Measurements from ENCODE around the gene TFDP1. TPM values are rescaled to one million over a fixed set of nuclear protein-coding genes. Genes with fewer than 3 reads are reported as not detected.

Gene TFDP1
- total and polyA plus RNA-seq, 2 experiments from 2014 or later: 74.8 to 122 TPM

- H3K4me1 ChIP-seq (ENCODE audit: insufficient read depth): no peaks in the 10 kb centered on the region
- no peak overlapping the region for H3K9ac ChIP-seq
- H3K36me3 ChIP-seq (ENCODE audit: low read depth): no peaks in the 10 kb centered on the region
- H3K27ac ChIP-seq: no peak overlapping the region
- TF ChIP-seq EZH2phosphoT487 (IDR thresholded peaks at IDR 0.05; ENCODE audit: insufficient read depth, low read depth): no peak
- no peak for TF ChIP-seq EZH2 (IDR thresholded peaks at IDR 0.05; ENCODE audit: insufficient read depth, poor library complexity, severe bottlenecking)
- no peaks in the 10 kb centered on the region for H3K79me2 ChIP-seq (ENCODE audit: insufficient read depth)
- WGBS, 2 experiments (ENCODE audit: low coverage in 1 of 2, low lambda C conversion rate in 2 of 2, missing lambda C conversion rate in 2 of 2): 65% methylated on average over 42 of the region's 42 CpGs
- H2AFZ ChIP-seq: no peak overlapping the region
- DNase-seq: peak; percentile 43
- H3K27me3 ChIP-seq (replicated peaks; ENCODE audit: insufficient read depth): no peaks in the 10 kb centered on the region
- H3K9me3 ChIP-seq (ENCODE audit: low read depth): no peaks in the 10 kb centered on the region
- no peaks in the 10 kb centered on the region for H3K9me2 ChIP-seq (ENCODE audit: insufficient read depth)
- no peaks in the 10 kb centered on the region for H4K20me1 ChIP-seq (ENCODE audit: insufficient read depth)
- no peaks in the 10 kb centered on the region for H3F3A ChIP-seq (ENCODE audit: insufficient read depth)
- in situ Hi-C loops (cut with MboI): no loop called here
- H3K4me2 ChIP-seq (ENCODE audit: unreplicated experiment): no peak overlapping the region
- no peak overlapping the region for H3K4me3 ChIP-seq
Observed at GRCh38 chr13:113647351-113648215, 63.0 kb downstream of the TFDP1 start.

- H3K36me3 ChIP-seq (ENCODE audit: low read depth): no peaks in the 10 kb centered on the region
- H3K9me3 ChIP-seq (ENCODE audit: low read depth): no peaks in the 10 kb centered on the region
- H3K4me1 ChIP-seq (ENCODE audit: insufficient read depth): no peaks in the 10 kb centered on the region
- H3K27ac ChIP-seq: no peak overlapping the region
- 87 to 89% methylated on average over 13 of the region's 13 CpGs for WGBS, 2 experiments (ENCODE audit: low coverage in 1 of 2, low lambda C conversion rate in 2 of 2, missing lambda C conversion rate in 2 of 2)
- TF ChIP-seq EZH2 (IDR thresholded peaks at IDR 0.05; ENCODE audit: insufficient read depth, poor library complexity, severe bottlenecking) (no peak), EZH2phosphoT487 (IDR thresholded peaks at IDR 0.05; ENCODE audit: insufficient read depth, low read depth) (no peak)
- no peak overlapping the region for H3K9ac ChIP-seq
- no peaks in the 10 kb centered on the region for H3K9me2 ChIP-seq (ENCODE audit: insufficient read depth)
- H3K79me2 ChIP-seq (ENCODE audit: insufficient read depth): no peaks in the 10 kb centered on the region
- H3K4me2 ChIP-seq (ENCODE audit: unreplicated experiment): no peak overlapping the region
- no peaks in the 10 kb centered on the region for H3K27me3 ChIP-seq (replicated peaks; ENCODE audit: insufficient read depth)
- no peaks in the 10 kb centered on the region for H3F3A ChIP-seq (ENCODE audit: insufficient read depth)
- DNase-seq: no peak
- no peak overlapping the region for H3K4me3 ChIP-seq
- no peaks in the 10 kb centered on the region for H4K20me1 ChIP-seq (ENCODE audit: insufficient read depth)
- in situ Hi-C loops (cut with MboI): no loop called here
- no peak overlapping the region for H2AFZ ChIP-seq
Observed at GRCh38 chr13:113648216-113648610, 63.7 kb downstream of the TFDP1 start.

GRCh38 chr13:113649212-113649611 is 64.7 kb downstream of the TFDP1 start:
- no peaks in the 10 kb centered on the region for H3F3A ChIP-seq (ENCODE audit: insufficient read depth)
- no peaks in the 10 kb centered on the region for H3K79me2 ChIP-seq (ENCODE audit: insufficient read depth)
- WGBS, 2 experiments (ENCODE audit: low coverage in 1 of 2, low lambda C conversion rate in 2 of 2, missing lambda C conversion rate in 2 of 2): 94 to 95% methylated on average over 17 of the region's 17 CpGs
- H3K4me2 ChIP-seq (ENCODE audit: unreplicated experiment): no peak overlapping the region
- TF ChIP-seq EZH2 (IDR thresholded peaks at IDR 0.05; ENCODE audit: insufficient read depth, poor library complexity, severe bottlenecking) (no peak), EZH2phosphoT487 (IDR thresholded peaks at IDR 0.05; ENCODE audit: insufficient read depth, low read depth) (no peak)
- H3K27ac ChIP-seq: no peak overlapping the region
- H3K36me3 ChIP-seq (ENCODE audit: low read depth): no peaks in the 10 kb centered on the region
- H3K27me3 ChIP-seq (replicated peaks; ENCODE audit: insufficient read depth): no peaks in the 10 kb centered on the region
- H3K4me3 ChIP-seq: no peak overlapping the region
- H3K9ac ChIP-seq: no peak overlapping the region
- H3K4me1 ChIP-seq (ENCODE audit: insufficient read depth): no peaks in the 10 kb centered on the region
- H3K9me2 ChIP-seq (ENCODE audit: insufficient read depth): no peaks in the 10 kb centered on the region
- no peaks in the 10 kb centered on the region for H4K20me1 ChIP-seq (ENCODE audit: insufficient read depth)
- H3K9me3 ChIP-seq (ENCODE audit: low read depth): no peaks in the 10 kb centered on the region
- in situ Hi-C loops (cut with MboI): no loop called here
- H2AFZ ChIP-seq: no peak overlapping the region
- no peak for DNase-seq

DNA sequence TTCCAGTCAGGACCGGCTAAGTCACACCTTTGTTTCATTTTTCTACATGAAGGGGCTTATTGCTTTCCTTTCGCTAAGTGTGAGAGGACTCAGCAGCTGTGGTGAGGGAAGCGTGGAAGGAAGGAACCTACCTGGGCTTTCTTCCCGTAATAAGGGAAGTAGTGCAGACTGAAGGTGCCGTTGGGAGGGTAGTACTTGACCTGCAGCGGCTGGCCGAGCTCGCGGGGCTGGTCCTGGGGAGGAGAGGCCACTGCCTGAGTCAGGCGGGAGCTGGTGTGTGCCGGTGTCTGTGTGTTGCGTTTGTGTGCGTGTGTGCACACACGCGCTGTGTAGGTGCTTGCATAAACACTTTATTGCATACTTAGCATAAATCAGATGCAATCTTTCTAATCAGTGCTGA is 65.7 kb downstream of the TFDP1 start:
- no peak for TF ChIP-seq EZH2phosphoT487 (IDR thresholded peaks at IDR 0.05; ENCODE audit: insufficient read depth, low read depth)
- TF ChIP-seq EZH2 (IDR thresholded peaks at IDR 0.05; ENCODE audit: insufficient read depth, poor library complexity, severe bottlenecking): no peak
- 92 to 93% methylated on average over 15 of the region's 15 CpGs for WGBS, 2 experiments (ENCODE audit: low coverage in 1 of 2, low lambda C conversion rate in 2 of 2, missing lambda C conversion rate in 2 of 2)
- Histone ChIP-seq H3K79me2 (ENCODE audit: insufficient read depth) (no peaks in the 10 kb centered on the region), H4K20me1 (ENCODE audit: insufficient read depth) (no peaks in the 10 kb centered on the region), H3K27ac (no peak overlapping the region), H3K9me3 (ENCODE audit: low read depth) (no peaks in the 10 kb centered on the region), H3K9ac (no peak overlapping the region), H3K4me3 (no peak overlapping the region), H3K9me2 (ENCODE audit: insufficient read depth) (no peaks in the 10 kb centered on the region), H3K27me3 (replicated peaks; ENCODE audit: insufficient read depth) (no peaks in the 10 kb centered on the region), H2AFZ (no peak overlapping the region), H3K4me2 (ENCODE audit: unreplicated experiment) (no peak overlapping the region), H3K36me3 (ENCODE audit: low read depth) (no peaks in the 10 kb centered on the region), H3F3A (ENCODE audit: insufficient read depth) (no peaks in the 10 kb centered on the region), H3K4me1 (ENCODE audit: insufficient read depth) (no peaks in the 10 kb centered on the region)
- DNase-seq: no peak
- in situ Hi-C loops (cut with MboI): no loop called here
